Measurements from ENCODE around the gene BMP7. TPM values are rescaled to one million over a fixed set of nuclear protein-coding genes. Genes with fewer than 3 reads are reported as not detected.

The BMP7 gene
- total and polyA plus RNA-seq, 2 of the 8 experiments (the other 6 are each of a cell fraction or from before 2014, with no cell fraction given), result 9.2 to 14.7 TPM

GRCh38 chr20:57290178-57290484 is 23.7 kb upstream of the BMP7 start:
- H3K56ac ChIP-seq (replicated peaks; ENCODE audit: insufficient read length, low read depth, low read length), result no peak overlapping the region
- H4K20me1 ChIP-seq (replicated peaks in 1 of 2; ENCODE audit: control insufficient read depth in 1 of 2, insufficient read depth in 2 of 2, low read length in 2 of 2), result no peaks in the 10 kb centered on the region
- H2AK5ac ChIP-seq (ENCODE audit: low read depth, low read length), result no peak overlapping the region
- H3K4ac ChIP-seq (replicated peaks; ENCODE audit: insufficient read length, low read depth, low read length), result no peak overlapping the region
- H4K91ac ChIP-seq (replicated peaks; ENCODE audit: insufficient read length, low read length), result no peak overlapping the region
- no peak overlapping the region for H2AFZ ChIP-seq (ENCODE audit: low read length)
- POLR2A ChIA-PET (ENCODE audit: partially characterized antibody), result no interaction called here
- H3K79me1 ChIP-seq (ENCODE audit: low read depth, low read length), result no peaks in the 10 kb centered on the region
- no peak overlapping the region for H2BK20ac ChIP-seq (ENCODE audit: low read length)
- H3K36me3 ChIP-seq (ENCODE audit: control insufficient read depth in 2 of 4, insufficient read depth in 4 of 4, low read length in 3 of 4), result no peaks in the 10 kb centered on the region
- no peaks in the 10 kb centered on the region for H3K9me3 ChIP-seq (ENCODE audit: insufficient read depth in 2 of 2, low read depth in 1 of 2, low read length in 1 of 2)
- H3K9ac ChIP-seq (replicated peaks in 1 of 4; ENCODE audit: extremely low read depth in 1 of 4, low read depth in 3 of 4, low read length in 3 of 4), result no peak overlapping the region
- no peak overlapping the region for H3K18ac ChIP-seq (ENCODE audit: extremely low read depth, low read length)
- H3K4me1 ChIP-seq (replicated peaks in 1 of 4; ENCODE audit: control insufficient read depth in 3 of 4, insufficient read depth in 4 of 4, low read length in 3 of 4), result peaks cover 0 to 14% (median 3%) of the 10 kb centered on the region in 4 experiments; a peak in 4 of 7 replicates
- TF ChIP-seq CBX8 (IDR thresholded peaks at IDR 0.05; ENCODE audit: borderline replicate concordance, low read depth, low read length) (no peak), KDM1A (IDR thresholded peaks at IDR 0.05; ENCODE audit: borderline replicate concordance, low read length) (no peak), SAP30 (IDR thresholded peaks at IDR 0.05; ENCODE audit: insufficient read depth, insufficient replicate concordance, low read length) (no peak)
- no peaks in the 10 kb centered on the region for H3K23me2 ChIP-seq (ENCODE audit: low read depth, low read length)
- H4K5ac ChIP-seq (ENCODE audit: insufficient read length, low read depth, low read length), result no peak overlapping the region
- H3K27ac ChIP-seq (ENCODE audit: low read depth, low read length), result no peak overlapping the region
- no peaks in the 10 kb centered on the region; a peak in 1 of 7 replicates for H3K27me3 ChIP-seq (replicated peaks in 1 of 4; ENCODE audit: control insufficient read depth in 3 of 4, extremely low read depth in 1 of 4, insufficient read depth in 3 of 4, low read length in 3 of 4)
- H2BK12ac ChIP-seq (ENCODE audit: low read depth, low read length), result no peak overlapping the region
- 83% methylated on average over 5 of the region's 5 CpGs; no CpG with 5 or more reads in 1 of the 2 experiments for WGBS, 2 experiments (ENCODE audit: extremely low coverage in 1 of 2, insufficient coverage in 1 of 2, insufficient read length in 1 of 2, insufficient replicate concordance in 2 of 2, low coverage in 1 of 2, low lambda C conversion rate in 2 of 2, missing lambda C conversion rate in 1 of 2)
- no peaks in the 10 kb centered on the region for H3K79me2 ChIP-seq (ENCODE audit: control insufficient read depth in 1 of 2, insufficient read depth in 2 of 2, low read length in 2 of 2)
- H3K4me3 ChIP-seq (ENCODE audit: extremely low read depth in 1 of 4, insufficient read depth in 2 of 4, low read depth in 3 of 4, low read length in 4 of 4), result no peak overlapping the region
- DNase-seq (ENCODE audit: low read depth in 1 of 2, low spot score in 2 of 2) (no peak), FAIRE-seq (no peak)
- no peak overlapping the region for H2BK120ac ChIP-seq (replicated peaks; ENCODE audit: low read depth, low read length)
- no peak overlapping the region for H3K4me2 ChIP-seq (ENCODE audit: insufficient read depth in 1 of 2, low read depth in 2 of 2, low read length in 2 of 2)
- H4K8ac ChIP-seq (ENCODE audit: extremely low read depth, insufficient read depth, low read length), result no peak overlapping the region; the same call in 1 of the 2 replicates
- CTCF ChIA-PET (ENCODE audit: partially characterized antibody), result interaction anchor here (1.0 to 4.0 kb wide), 17 partner anchors 7 to 199 kb away, joined by 3 to 19 read pairs (median 6); partner anchors contain the start of genes BMP7 and SPO11
- H3K14ac ChIP-seq (ENCODE audit: insufficient read length), result no peak overlapping the region
- H3K23ac ChIP-seq (ENCODE audit: insufficient read length), result no peak overlapping the region
- H2BK5ac ChIP-seq (ENCODE audit: low read depth, low read length), result no peak overlapping the region
- no peak overlapping the region for H2BK15ac ChIP-seq (ENCODE audit: low read length)

Measured in H1 (cell line).